ENCODE measurements around the gene CDC42SE2.
"Not testable (repeated sequence)": the region's sequence is repeated elsewhere in the genome, so short reads cannot be mapped to it uniquely, and the experiment has no call there.

CDC42SE2 gene

DNA sequence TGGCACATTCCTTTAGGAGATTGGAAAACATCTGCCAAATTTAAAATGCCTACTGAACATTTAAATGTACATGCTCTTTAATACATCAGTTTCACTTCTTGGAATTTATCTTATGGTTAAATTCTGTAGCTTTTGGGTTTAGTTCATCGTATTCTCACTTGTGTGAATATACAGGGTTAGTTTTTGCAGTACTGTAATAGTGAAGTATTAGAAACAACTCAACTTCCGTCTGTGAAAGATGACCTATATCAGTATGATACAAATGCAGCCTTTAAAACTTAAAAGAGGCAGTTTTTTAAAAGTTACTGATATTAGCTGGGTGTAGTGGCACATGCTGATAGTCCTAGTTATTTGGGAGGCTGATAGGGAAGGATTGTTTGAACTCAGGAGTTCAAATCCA is 57.2 kb downstream of the CDC42SE2 start:
- DNase-seq (ENCODE audit: low read depth), result no peak

DNA sequence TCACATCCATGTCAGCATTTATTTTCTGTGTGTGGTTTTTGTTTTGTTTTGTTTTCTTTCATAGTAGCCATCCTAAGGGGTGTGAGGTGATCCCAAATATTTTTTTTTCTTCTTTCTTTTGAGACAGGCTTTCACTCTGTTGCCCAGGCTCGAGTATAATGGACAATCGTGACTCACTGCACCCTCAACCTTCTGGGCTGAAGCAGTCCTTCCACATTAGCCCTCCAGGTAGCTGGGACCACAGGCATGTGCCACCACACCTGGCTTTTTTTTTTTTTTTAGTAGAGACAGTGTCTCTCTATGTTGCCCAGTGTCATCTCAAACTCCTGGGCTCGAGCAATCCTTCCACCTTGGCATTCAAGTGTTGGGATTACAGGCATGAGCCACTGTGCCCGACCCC is 59.1 kb downstream of the CDC42SE2 start:
- no peak for DNase-seq (ENCODE audit: low read depth)

DNA sequence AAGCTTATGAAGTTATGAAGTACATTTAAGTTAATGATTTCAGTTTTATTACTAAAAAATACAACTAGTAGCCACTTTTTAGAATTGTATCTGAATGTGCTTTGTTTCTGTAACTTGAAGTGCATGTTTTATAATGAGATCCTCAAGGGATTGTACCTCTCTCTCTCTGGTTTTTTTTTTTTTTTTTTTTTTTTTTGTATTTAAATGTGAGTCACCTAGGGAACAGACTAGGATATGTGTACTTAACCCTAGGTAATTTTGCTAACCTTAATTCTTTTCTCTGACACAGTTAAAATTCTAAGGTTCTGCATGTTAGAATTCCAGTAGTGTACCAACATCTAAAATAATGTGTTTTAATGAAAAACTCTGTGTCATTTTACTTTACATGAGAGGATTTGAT is 59.5 kb downstream of the CDC42SE2 start:
- DNase-seq (ENCODE audit: low read depth), result no peak

DNA sequence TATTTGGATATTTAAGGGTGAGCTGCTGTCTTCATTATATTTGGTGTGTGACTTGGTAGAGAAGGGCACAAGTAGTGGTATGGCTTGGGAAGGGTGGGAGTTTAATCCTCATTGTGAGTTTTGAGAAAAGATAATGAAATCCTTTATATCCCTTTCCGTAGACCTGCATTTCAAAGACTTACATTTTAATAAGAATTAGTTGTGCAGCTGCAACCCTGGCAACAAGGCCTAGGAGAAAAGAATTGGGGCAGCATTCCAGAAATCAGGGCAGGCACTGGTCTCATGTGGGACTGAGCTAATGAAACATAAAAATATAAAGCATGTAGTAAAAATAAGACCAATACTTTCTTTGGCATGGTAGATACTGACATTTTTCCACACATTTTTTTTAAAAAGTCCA is 60.5 kb downstream of the CDC42SE2 start:
- DNase-seq (ENCODE audit: low read depth), result no peak

DNA sequence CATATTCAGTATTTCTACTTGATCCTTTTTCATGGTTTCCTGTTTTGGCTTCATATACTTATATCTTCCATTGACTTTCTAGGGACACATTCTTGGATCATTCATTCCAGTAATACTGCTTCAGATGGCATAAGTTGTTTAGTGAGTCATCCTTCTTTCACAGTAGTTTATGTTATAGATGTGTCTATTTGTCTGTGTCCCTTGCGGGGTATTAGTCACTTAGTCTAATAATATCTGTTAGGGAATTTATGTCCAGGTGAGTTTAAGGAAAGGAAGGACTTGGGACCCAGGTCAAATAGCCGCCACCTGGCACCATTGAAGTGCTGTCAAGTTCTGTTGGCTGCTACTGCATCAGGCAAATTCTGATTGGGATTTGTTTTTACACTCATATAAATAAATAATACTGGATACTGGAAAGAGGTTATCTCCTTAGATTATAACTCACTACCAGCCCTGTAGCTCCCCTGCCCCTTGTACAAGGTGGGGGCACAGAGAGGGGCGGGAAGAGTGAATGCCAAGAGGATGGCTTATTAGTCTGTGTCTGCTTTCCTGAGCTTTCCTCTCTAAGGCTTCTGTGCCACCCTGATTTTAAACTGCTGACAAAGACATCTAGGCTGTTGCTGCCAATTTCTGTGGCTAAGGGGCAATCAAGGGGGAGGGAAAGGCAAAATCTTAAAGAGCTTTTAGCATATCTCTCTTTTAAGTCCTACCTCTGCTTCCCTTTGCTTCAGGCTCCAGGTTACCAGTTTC is 64.9 kb downstream of the CDC42SE2 start:
- DNase-seq (ENCODE audit: low read depth), result no peak

DNA sequence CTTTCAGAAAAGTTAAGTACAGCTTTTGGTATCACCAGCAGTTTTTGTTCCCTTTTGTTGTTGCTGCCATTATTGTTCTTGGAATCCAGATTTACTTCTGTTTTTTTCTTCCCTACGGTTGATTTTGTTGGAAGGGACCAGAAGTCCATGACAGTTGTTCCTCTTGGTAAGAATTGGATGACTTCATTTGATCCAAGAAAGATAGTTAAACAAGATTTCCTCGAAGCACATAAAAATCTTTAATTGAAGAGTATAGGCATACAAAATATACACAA is 65.4 kb downstream of the CDC42SE2 start:
- DNase-seq (ENCODE audit: low read depth), result no peak

DNA sequence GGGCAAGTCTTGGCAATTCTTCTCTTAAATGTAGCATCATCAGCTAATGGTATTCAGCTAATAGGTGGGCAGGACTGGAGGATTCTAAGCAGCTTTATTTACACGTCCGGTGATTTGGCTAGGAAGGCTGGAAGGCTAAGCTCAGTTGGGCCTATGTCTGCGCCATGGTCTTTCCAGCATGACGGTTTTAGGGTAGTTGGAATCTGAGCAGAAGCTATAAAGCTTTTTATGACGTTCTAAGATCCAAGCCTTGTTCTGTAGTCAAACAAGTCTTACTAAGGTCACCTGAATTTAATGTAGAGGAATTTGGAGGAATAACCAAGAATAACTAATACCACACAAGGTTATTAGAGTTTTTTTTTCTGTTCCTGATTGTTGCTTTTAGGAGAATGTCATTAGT is 66.2 kb downstream of the CDC42SE2 start:
- no peak for DNase-seq (ENCODE audit: low read depth)

DNA sequence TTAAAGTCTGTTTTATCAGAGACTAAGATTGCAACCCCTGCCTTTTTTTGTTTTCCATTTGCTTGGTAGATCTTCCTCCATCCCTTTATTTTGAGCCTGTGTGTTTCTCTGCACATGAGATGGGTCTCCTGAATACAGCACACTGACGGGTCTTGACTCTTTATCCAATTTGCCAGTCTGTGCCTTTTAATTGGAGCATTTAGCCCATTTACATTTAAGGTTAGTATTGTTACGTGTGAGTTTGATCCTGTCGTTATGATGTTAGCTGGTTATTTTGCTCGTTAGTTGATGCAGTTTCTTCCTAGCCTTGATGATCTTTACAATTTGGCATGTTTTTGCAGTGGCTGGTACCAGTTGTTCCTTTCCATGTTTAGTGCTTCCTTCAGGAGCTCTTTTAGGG is 71.9 kb downstream of the CDC42SE2 start:
- DNase-seq (ENCODE audit: low read depth), result not testable (repeated sequence)

DNA sequence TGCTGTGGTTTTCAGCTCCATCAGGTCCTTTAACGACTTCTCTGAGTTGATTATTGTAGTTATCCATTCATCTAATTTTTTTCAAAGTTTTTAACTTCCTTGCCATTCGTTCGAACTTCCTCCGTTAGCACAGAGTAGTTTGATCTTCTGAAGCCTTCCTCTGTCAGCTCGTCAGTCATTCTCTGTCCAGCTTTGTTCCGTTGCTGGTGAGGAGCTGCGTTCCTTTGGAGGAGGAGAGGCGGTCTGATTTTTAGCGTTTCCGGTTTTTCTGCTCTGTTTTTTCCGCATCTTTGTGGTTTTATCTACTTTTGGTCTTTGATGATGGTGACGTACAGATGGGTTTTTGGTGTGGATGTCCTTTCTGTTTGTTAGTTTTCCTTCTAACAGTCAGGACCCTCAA is 72.9 kb downstream of the CDC42SE2 start:
- not testable (repeated sequence) for DNase-seq (ENCODE audit: low read depth)

DNA sequence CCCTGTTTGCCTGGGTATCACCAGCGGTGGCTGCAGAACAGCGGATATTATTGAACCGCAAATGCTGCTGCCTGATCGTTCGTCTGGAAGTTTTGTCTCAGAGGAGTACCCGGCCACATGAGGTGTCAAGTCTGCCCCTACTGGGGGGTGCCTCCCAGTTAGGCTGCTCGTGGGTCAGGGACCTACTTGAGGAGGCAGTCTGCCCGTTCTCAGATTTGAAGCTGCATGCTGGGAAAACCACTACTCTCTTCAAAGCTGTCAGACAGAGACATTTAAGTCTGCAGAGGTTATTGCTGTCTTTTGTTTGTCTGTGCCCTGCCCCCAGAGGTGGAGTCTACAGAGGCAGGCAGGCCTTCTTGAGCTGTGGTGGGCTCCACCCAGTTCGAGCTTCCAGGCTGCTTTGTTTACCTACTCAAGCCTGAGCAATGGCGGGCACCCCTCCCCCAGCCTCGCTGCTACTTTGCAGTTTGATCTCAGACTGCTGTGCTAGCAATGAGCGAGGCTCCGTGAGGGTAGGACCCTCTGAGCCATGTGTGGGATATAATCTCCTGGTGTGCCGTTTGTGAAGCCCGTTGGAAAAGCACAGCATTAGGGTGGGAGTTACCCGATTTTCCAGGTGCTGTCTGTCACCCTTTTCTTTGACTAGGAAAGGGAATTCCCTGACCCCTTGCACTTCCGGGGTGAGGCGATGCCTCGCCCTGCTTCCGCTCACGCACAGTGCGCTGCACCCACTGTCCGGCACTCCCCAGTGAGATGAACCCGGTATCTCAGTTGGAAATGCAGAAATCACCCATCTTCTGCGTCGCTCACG is 73.6 kb downstream of the CDC42SE2 start:
- DNase-seq (ENCODE audit: low read depth), result not testable (repeated sequence)

DNA sequence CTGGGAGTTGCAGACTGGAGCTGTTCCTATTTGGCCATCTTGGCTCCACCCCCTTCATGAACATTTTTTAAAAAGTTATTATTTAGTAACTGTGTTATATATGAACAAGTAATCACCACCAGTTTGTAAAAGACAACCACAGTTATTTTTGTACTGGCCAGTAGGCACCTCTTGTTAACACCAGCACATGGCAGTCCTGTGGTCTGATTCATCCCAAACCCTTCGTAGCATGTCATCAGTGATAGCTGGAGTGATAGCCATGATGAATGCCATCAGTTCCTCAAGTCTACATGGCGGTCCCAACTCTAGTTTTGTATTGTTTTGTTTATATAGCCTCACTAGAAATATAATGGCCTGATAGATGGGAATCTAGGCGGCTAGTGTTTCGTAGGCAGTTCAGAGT is 74.2 kb downstream of the CDC42SE2 start:
- DNase-seq (ENCODE audit: low read depth), result no peak

DNA sequence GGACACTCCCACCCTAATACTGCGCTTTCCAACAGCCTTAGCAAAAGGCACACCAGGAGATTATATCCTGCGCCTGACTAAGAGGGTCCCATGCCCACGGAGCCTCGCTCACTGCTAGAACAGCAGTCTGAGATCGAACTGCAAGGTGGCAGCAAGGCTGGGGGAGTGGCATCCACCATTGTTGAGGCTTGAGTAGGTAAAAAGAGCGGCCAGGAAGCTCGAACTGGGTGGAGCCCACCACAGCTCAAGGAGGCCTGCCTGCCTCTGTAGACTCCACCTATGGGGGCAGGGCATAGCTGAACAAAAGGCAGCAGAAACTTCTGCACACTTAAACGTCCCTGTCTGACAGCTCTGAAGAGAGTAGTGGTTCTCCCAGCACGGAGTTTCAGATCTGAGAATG is 80.4 kb downstream of the CDC42SE2 start:
- not testable (repeated sequence) for DNase-seq (ENCODE audit: low read depth)

DNA sequence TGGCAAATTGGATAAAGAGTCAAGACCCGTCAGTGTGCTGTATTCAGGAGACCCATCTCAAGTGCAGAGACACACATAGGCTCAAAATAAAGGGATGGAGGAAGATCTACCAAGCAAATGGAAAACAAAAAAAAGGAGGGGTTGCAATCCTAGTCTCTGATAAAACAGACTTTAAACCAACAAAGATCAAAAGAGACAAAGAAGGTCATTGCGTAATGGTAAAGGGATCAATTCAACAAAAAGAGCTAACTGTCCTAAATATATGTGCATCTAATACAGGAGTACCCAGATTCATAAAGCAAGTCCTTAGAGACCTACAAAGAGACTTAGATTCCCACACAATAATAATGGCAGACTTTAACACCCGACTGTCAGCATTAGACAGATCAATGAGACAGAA is 82.4 kb downstream of the CDC42SE2 start:
- not testable (repeated sequence) for DNase-seq (ENCODE audit: low read depth)

DNA sequence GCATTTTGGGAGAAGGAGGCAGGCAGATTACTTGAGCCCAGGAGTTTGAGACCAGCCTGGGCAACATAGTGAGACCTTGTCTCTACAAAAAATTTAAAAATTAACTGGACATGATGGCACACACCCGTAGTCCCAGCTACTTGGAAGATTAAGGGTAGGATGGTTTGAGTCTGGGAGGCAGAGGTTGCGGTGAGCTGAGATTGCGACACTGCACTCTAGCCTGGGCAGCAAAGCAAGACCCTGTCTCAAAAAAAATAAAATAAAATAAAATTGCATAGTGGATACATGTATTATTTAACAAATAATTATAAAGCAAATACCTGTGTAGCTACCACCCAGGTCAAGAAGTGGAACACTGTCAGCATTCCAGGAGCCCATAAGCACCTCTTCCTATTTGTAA is 90.1 kb downstream of the CDC42SE2 start:
- DNase-seq (ENCODE audit: low read depth), result no peak

DNA sequence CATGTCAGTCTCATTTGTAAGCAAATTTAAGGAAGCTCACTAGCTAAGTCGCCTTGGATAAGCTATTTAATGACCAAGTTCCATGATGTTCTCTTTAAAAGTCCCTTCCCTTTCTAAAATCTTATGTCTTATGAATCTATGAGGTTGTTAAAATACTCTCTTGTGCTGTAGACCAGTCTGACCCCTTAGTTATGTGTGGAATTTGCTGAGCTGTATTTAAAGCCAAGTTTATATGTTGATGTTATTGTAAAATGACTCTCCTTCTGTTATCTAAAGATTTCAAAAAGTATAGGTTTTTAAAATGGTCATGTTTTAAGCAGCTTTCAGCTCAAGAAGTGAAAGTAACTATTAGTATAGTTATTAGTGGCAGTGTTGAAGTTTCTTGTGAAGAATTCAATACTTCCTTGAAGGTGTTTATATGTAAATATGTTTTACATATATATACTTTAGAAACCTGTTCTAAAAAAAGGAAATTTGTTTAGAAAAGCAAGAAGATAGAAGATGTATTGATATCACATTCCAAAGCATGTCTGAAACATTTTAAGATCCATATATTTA is 92.2 kb downstream of the CDC42SE2 start:
- DNase-seq (ENCODE audit: low read depth), result no peak

DNA sequence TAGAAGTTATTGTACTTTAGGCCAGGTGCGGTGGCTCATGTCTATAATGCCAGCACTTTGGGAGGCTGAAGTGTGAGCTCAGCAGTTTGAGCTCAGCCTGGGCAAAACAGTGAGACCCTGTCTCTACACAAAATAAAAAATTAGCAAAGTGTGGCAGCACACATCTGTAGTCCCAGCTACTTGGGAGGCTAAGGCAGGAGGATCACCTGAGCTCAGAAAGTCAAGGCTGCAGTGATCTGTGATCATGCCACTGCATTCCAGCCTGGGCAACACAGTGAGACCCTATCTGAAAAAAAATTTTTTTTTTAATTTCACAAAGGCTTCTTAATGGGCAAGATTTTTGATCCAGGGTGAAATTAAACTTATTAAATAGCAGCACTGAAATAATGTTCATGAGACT is 92.8 kb downstream of the CDC42SE2 start:
- DNase-seq (ENCODE audit: low read depth), result no peak

DNA sequence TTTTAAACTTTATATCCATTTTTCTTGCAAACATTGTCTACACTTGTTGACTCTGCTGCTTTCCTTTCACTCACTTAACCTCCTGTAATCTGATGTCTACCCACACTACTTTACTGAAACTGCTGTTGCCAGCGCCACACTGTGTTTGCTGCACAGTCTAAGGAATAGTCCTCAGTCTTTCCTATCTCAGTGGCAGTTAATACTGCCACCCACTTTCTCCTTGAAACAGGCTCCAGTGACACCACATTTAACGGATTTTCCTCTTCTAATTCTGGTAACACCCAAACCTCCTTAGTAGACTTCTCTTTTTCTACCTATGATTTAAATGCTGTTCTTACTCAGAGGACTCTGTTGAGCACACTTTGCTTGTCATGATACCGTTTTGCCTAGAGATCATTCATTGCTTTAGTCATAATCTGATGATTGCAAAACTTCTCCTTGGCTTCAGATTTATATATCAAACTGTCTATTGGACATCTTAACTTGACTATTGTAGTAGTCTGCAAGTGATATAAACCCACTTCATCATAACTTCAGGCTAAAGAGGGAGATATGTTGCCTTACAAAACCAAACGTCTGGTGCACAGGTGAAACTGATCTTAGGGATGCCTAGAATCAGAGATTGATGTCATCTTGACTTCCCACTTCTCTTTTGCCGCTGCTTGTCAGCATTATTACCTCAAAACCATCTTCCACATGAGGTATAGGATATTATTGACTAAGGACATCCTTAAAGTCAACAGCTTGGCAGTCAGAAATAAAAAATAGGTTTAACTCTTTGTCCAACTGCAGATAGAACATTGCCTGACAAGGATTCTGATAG is 94.1 kb downstream of the CDC42SE2 start:
- no peak for DNase-seq (ENCODE audit: low read depth)

DNA sequence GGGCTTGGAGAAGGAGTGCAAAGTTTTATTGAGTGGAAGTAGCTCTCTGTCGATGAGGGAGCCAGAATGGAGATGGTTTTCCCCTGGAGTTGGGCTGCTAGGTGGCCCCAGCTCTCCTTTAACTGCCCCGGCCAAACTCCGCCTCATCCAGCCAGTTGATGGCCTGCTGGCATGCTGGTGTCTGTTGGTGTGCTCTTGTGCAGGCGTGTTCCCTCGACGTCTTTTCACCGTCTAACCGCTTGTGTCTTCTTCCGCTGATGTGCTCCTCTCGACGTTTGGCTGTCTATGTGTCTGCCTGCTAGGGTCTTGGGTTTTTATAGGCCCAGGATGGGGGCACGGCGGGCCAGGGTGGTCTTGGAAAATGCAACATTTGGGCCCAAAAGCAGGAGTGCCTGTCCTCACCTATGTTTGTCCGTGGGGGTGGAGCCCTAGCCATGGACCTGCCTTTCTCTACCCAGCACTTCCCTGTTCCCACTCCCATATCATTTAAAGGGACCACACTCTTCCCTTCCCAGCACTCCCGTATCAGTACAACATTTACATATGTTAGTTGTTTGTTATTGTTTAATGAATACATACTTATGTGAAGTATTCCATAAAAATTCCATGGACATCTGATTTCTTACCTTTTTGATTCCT is 97.9 kb downstream of the CDC42SE2 start:
- no peak for DNase-seq (ENCODE audit: low read depth)

DNA sequence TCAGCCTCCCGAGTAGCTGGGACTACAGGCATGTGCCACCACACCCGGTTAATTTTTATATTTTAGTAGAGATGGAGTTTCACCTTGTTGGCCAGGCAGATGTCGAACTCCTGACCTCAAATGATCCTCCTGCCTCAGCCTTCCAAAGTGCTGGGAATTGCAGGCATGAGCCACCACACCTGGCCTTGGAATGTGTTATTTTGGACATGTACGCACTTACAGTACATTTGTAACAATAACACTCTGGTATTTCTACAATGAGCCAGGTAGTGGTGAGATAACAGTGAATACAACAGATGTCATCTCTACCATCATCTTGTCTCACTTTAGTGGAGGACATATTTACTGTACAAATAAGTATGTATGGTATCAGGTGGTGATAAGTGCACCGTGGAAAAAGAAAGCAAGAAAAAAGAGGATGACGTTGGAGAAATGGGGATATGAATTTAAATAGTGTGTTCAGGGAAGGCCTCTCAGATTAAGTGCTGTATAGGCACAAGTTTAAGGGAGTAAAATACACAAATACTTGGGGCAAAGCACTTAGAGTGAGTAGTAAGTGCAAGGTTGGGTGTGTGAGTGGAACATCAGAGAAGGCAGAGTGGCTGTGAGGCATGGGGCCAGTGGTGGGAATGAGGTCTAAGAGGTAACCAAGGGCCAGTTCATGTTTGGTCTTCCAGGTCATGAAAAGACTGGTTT is 100.1 kb downstream of the CDC42SE2 start:
- no peak for DNase-seq (ENCODE audit: low read depth)

DNA sequence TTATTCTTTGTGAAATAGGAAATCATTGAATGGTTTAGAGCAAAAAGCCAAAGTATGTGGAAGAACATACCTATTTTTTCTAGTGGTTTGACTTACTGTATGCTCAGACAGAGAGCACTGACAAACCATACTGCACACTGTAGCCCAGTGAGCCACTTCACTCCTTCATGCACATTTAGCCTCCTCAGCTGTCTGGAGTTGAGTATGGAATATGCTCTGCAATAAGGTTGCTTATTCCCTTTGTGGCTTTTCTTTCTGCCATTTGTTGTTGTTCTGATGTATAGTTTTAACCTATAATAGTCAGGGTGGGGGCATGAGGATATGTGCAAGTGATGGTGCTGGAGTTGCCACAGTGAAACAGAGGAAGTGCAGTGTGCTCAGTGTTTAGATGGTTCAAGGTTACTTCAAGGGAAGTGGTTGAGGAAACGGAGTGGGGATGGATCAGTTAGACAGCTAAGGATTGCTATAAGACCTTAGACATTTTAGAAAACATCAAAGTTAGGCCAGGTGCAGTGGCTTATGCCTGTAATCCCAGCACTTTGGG is 100.7 kb downstream of the CDC42SE2 start:
- DNase-seq (ENCODE audit: low read depth), result no peak

DNA sequence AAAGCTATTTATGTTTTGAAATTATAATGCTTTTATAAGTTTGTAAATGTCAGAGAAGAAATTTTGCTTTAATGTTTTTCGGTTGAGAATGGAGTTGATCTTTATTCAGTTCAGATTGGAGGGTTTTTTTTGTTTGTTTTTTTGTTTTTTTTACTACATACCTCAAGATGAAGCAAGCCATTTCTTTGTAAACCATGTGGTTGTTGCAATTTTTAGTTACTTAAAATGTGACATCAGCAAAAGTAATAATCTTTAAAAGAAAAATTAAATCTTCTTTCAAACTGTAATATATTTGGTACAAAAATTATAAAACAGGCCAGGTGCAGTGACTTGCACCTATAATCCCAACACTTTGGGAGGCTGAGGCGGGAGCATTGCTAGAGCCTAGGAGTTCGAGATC is 102.6 kb downstream of the CDC42SE2 start:
- no peak for DNase-seq (ENCODE audit: low read depth)

Measured in stimulated activated CD4-positive, alpha-beta T cell treated with anti-CD3 and anti-CD28 coated beads, Interleukin-2, amount 100 ng/mL, for 4 hours (primary cell).